ENCODE data around the gene CROCC2. TPM values are rescaled to one million over a fixed set of nuclear protein-coding genes. Genes with fewer than 3 reads are reported as not detected.

CROCC2 gene
- total RNA-seq, 1 donor from 2014 or later: 2.9 TPM

GRCh38 chr2:240920783-240921231, 14.7 kb downstream of the CROCC2 start:
- H3K4me3 ChIP-seq: no peak overlapping the region
- TF ChIP-seq, protein P1, sequence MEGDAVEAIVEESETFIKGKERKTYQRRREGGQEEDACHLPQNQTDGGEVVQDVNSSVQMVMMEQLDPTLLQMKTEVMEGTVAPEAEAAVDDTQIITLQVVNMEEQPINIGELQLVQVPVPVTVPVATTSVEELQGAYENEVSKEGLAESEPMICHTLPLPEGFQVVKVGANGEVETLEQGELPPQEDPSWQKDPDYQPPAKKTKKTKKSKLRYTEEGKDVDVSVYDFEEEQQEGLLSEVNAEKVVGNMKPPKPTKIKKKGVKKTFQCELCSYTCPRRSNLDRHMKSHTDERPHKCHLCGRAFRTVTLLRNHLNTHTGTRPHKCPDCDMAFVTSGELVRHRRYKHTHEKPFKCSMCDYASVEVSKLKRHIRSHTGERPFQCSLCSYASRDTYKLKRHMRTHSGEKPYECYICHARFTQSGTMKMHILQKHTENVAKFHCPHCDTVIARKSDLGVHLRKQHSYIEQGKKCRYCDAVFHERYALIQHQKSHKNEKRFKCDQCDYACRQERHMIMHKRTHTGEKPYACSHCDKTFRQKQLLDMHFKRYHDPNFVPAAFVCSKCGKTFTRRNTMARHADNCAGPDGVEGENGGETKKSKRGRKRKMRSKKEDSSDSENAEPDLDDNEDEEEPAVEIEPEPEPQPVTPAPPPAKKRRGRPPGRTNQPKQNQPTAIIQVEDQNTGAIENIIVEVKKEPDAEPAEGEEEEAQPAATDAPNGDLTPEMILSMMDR (IDR thresholded peaks at IDR 0.05): no peak
- H3K9me3 ChIP-seq: no peaks in the 10 kb centered on the region
- H3K4me1 ChIP-seq: peaks cover 2 to 9% of the 10 kb centered on the region in 2 donors
- intact Hi-C loops (cut with DNase I): no loop called here
- peak in 1 of 2 donors; percentile 59 for DNase-seq (ENCODE audit: low spot score in 2 of 2)
- peak overlapping the region; percentile 56 to 63 for H3K27ac ChIP-seq
- H3K36me3 ChIP-seq: no peaks in the 10 kb centered on the region
- no peaks in the 10 kb centered on the region for H3K27me3 ChIP-seq

- H3K4me3 ChIP-seq: no peak overlapping the region
- TF ChIP-seq, protein P1 (IDR thresholded peaks at IDR 0.05): no peak
- H3K27ac ChIP-seq: peak overlapping the region; percentile 56 to 63
- DNase-seq (ENCODE audit: low spot score in 2 of 2): peak; percentile 43 to 86
- H3K4me1 ChIP-seq: peaks cover 2 to 5% of the 10 kb centered on the region in 2 donors
- intact Hi-C loops (cut with DNase I): no loop called here
- H3K27me3 ChIP-seq: no peaks in the 10 kb centered on the region
- H3K36me3 ChIP-seq: no peaks in the 10 kb centered on the region
- no peaks in the 10 kb centered on the region for H3K9me3 ChIP-seq
Measured at GRCh38 chr2:240921311-240921994, 15.3 kb downstream of the CROCC2 start.

DNA sequence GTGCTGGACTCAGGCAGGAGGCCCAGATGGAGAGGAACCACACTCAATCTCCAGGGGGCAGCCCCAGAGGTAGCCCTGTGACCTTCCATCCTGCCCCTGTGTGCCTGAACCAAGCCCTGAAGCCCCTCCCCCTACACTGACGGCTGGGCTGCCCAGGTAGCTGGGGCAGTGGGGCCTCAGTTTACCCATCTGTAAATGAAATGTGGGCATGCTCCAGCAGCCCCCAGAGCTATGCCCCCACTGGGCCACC, 15.8 kb downstream of the CROCC2 start:
- no peak for DNase-seq (ENCODE audit: low spot score in 2 of 2)

GRCh38 chr2:240922245-240922981, 16.3 kb downstream of the CROCC2 start:
- intact Hi-C loops (cut with DNase I): no loop called here
- TF ChIP-seq, protein P1 (IDR thresholded peaks at IDR 0.05): no peak
- no peaks in the 10 kb centered on the region for H3K27me3 ChIP-seq
- DNase-seq (ENCODE audit: low spot score in 2 of 2): peak in 1 of 2 donors; percentile 60
- no peaks in the 10 kb centered on the region for H3K36me3 ChIP-seq
- no peaks in the 10 kb centered on the region for H3K9me3 ChIP-seq
- H3K4me1 ChIP-seq: peaks cover 0 to 5% of the 10 kb centered on the region in 2 donors
- H3K27ac ChIP-seq: no peak overlapping the region
- H3K4me3 ChIP-seq: no peak overlapping the region

More for the DNA sequence above, 15.8 kb downstream of the CROCC2 start:
- peak overlapping the region in 1 of 2 donors; percentile 56 for H3K27ac ChIP-seq
- peaks cover 0 to 5% of the 10 kb centered on the region in 2 donors for H3K4me1 ChIP-seq
- TF ChIP-seq, protein P1 (IDR thresholded peaks at IDR 0.05): no peak
- H3K9me3 ChIP-seq: no peaks in the 10 kb centered on the region
- no peaks in the 10 kb centered on the region for H3K27me3 ChIP-seq
- no peaks in the 10 kb centered on the region for H3K36me3 ChIP-seq
- intact Hi-C loops (cut with DNase I): no loop called here
- H3K4me3 ChIP-seq: no peak overlapping the region

DNA sequence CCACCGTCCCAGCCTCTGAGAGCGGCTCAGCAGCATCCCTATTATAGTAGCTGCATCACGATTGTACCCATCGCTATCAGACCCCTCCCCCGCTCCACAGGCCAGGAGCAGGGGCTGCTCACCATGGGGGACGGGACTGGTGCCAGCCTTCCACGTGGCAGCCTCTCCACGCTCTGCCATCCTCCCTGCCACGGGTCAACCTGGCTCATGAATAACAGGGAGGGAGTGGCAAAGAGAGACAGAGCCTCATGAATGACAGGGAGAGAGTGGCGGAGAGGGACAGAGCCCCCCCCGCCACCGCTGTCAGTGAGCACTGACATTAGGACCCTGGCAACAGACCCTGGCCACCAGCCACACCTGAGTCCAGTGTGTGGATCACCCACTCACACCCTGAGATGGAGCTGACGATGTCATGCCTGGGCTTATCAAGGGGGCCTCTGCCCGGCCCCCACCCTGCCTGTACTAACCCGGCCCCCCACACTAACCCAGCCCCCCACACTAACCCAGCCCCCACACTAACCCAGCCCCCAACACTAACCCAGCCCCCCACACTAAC, 16.9 kb downstream of the CROCC2 start:
- DNase-seq (ENCODE audit: low spot score in 2 of 2): no peak
- Histone ChIP-seq H3K36me3 (no peaks in the 10 kb centered on the region), H3K9me3 (peaks cover 0 to 5% of the 10 kb centered on the region in 2 donors), H3K27me3 (no peaks in the 10 kb centered on the region), H3K4me1 (peaks cover 0 to 5% of the 10 kb centered on the region in 2 donors), H3K27ac (no peak overlapping the region), H3K4me3 (no peak overlapping the region)
- intact Hi-C loops (cut with DNase I): no loop called here
- TF ChIP-seq, protein P1 (IDR thresholded peaks at IDR 0.05): no peak

All from ascending aorta (tissue), 2 donors.